Fibroblast of lung (primary cell): ENCODE results near the gene CDC23. TPM values are rescaled to one million over a fixed set of nuclear protein-coding genes. Genes with fewer than 3 reads are reported as not detected.

Source experiments
- DNase-seq, 2 donors: peaks; one replicate each; pipeline versions ENCODE4 v3.0.0 to v3.0.0-alpha.2; 2010; ENCODE audit warnings: low read depth in 2 of 2
- H2AFZ ChIP-seq: 2 replicates; pipeline ENCODE4 v1.5.1; 2012; ENCODE audit warnings: low read length, control low read depth, inconsistent platforms
- H3K27ac ChIP-seq: 2 replicates; pipeline ENCODE4 v1.5.1; 2011; ENCODE audit warnings: low read length, control low read depth; ENCODE audit not compliant: insufficient read depth
- H3K27me3 ChIP-seq: 2 replicates; pipeline ENCODE4 v1.5.1; 2011; ENCODE audit warnings: mild to moderate bottlenecking, low read length; ENCODE audit not compliant: control insufficient read depth, insufficient read depth
- H3K36me3 ChIP-seq: 2 replicates; pipeline ENCODE4 v1.5.1; 2011; ENCODE audit warnings: low read length; ENCODE audit not compliant: control insufficient read depth, insufficient read depth
- H3K4me1 ChIP-seq: 2 replicates; pipeline ENCODE4 v1.5.1; 2011; ENCODE audit warnings: low read length; ENCODE audit not compliant: control insufficient read depth, insufficient read depth; ENCODE audit errors: extremely low read depth
- H3K4me2 ChIP-seq: 2 replicates; pipeline ENCODE4 v1.5.1; 2011; ENCODE audit warnings: low read length, control low read depth; ENCODE audit not compliant: insufficient read depth; ENCODE audit errors: extremely low read depth
- H3K4me3 ChIP-seq, 4 experiments: fragments of 200-600 bp in 1 of 4; sonication (generic) in 1 of 4; replicated peaks in 1 of 4; 2 replicates each; pipeline ENCODE4 v1.5.1; 2011 to 2016; ENCODE audit warnings: low read length in 4 of 4, low read depth in 3 of 4, mild to moderate bottlenecking in 3 of 4, control low read depth in 2 of 4, inconsistent platforms in 1 of 4, mixed read lengths in 1 of 4; ENCODE audit not compliant: insufficient read depth in 1 of 4; ENCODE audit errors: control extremely low read depth in 1 of 4
- H3K79me2 ChIP-seq: 2 replicates; pipeline ENCODE4 v1.5.1; 2012; ENCODE audit warnings: mild to moderate bottlenecking, low read length, inconsistent platforms; ENCODE audit not compliant: control insufficient read depth, insufficient read depth
- H3K9ac ChIP-seq: 2 replicates; pipeline ENCODE4 v1.5.1; 2011; ENCODE audit warnings: mild to moderate bottlenecking, low read length, control low read depth; ENCODE audit not compliant: insufficient read depth
- H3K9me3 ChIP-seq: 2 replicates; pipeline ENCODE4 v1.5.1; 2012; ENCODE audit warnings: low read depth, low read length; ENCODE audit not compliant: control insufficient read depth, insufficient read depth
- H4K20me1 ChIP-seq: 2 replicates; pipeline ENCODE4 v1.5.1; 2011; ENCODE audit warnings: low read length; ENCODE audit not compliant: control insufficient read depth, insufficient read depth; ENCODE audit errors: extremely low read depth
- CTCF ChIP-seq, 2 donors: IDR thresholded peaks in 1 of 2; conservative IDR thresholded peaks in 1 of 2; 1 replicate in 1 of 2; 2 replicates in 1 of 2; pipeline ENCODE4 v1.5.1; 2011 to 2012; ENCODE audit warnings: low read length in 2 of 2, control low read depth in 1 of 2, inconsistent platforms in 1 of 2, low read depth in 1 of 2, mild to moderate bottlenecking in 1 of 2
- EZH2 ChIP-seq: IDR thresholded peaks from 2 replicates; pipeline ENCODE4 v1.5.1; 2012; ENCODE audit warnings: low read length, control low read depth, mild to moderate bottlenecking; ENCODE audit errors: missing control alignments
- polyA plus RNA-seq, 2 donors: library from polyadenylated mRNA; depleted of rRNA in 1 of 2; stranded (reverse) in 1 of 2; unstranded in 1 of 2; fragments of >200 nt; gene quantifications; 2 replicates each; pipeline ENCODE4 v1.2.1, GENCODE V29; 2011 to 2012; ENCODE audit warnings: missing spikeins in 1 of 2
- total RNA-seq: library from RNA; depleted of rRNA; stranded (reverse); fragments of >200 nt; gene quantifications from 2 replicates; pipeline ENCODE4 v1.2.1, GENCODE V29; 2014

Gene CDC23
- total and polyA plus RNA-seq, 2 donors (not counting 1 experiment from before 2014, with no cell fraction given): 26.8 to 31.8 TPM

- Histone ChIP-seq H3K4me3 (no peak overlapping the region), H3K36me3 (no peaks in the 10 kb centered on the region), H3K27me3 (peaks cover 13% of the 10 kb centered on the region), H3K4me2 (no peak overlapping the region), H3K9ac (no peak overlapping the region), H3K79me2 (no peaks in the 10 kb centered on the region), H2AFZ (no peak overlapping the region), H3K27ac (no peak overlapping the region), H3K9me3 (no peaks in the 10 kb centered on the region), H3K4me1 (no peaks in the 10 kb centered on the region), H4K20me1 (no peaks in the 10 kb centered on the region)
- TF ChIP-seq CTCF (conservative IDR thresholded peaks at IDR 0.05 in 1 of 2, IDR thresholded peaks at IDR 0.05 in 1 of 2; ENCODE audit: low read depth in 1 of 2, low read length in 2 of 2): no peak
- no peak for TF ChIP-seq EZH2
- no peak for DNase-seq
These were observed 33.7 kb upstream of the CDC23 start for GRCh38 chr5:138246822-138247221.

GRCh38 chr5:138246334-138246733 lies 33.2 kb upstream of the CDC23 start:
- Histone ChIP-seq H3K27me3 (peaks cover 13% of the 10 kb centered on the region), H3K27ac (no peak overlapping the region), H3K4me3 (no peak overlapping the region), H4K20me1 (no peaks in the 10 kb centered on the region), H3K79me2 (no peaks in the 10 kb centered on the region), H2AFZ (no peak overlapping the region), H3K4me2 (no peak overlapping the region), H3K9me3 (no peaks in the 10 kb centered on the region), H3K9ac (no peak overlapping the region), H3K4me1 (no peaks in the 10 kb centered on the region), H3K36me3 (no peaks in the 10 kb centered on the region)
- TF ChIP-seq CTCF (conservative IDR thresholded peaks at IDR 0.05 in 1 of 2, IDR thresholded peaks at IDR 0.05 in 1 of 2; ENCODE audit: low read depth in 1 of 2, low read length in 2 of 2) (no peak), EZH2 (no peak)
- DNase-seq: no peak

- Histone ChIP-seq H3K79me2 (no peaks in the 10 kb centered on the region), H3K4me1 (no peaks in the 10 kb centered on the region), H3K27me3 (peaks cover 17% of the 10 kb centered on the region), H3K9me3 (no peaks in the 10 kb centered on the region), H3K9ac (no peak overlapping the region), H2AFZ (no peak overlapping the region), H3K4me3 (no peak overlapping the region), H4K20me1 (no peaks in the 10 kb centered on the region), H3K27ac (no peak overlapping the region), H3K36me3 (no peaks in the 10 kb centered on the region), H3K4me2 (no peak overlapping the region)
- no peak for TF ChIP-seq CTCF (conservative IDR thresholded peaks at IDR 0.05 in 1 of 2, IDR thresholded peaks at IDR 0.05 in 1 of 2; ENCODE audit: low read depth in 1 of 2, low read length in 2 of 2)
- no peak for TF ChIP-seq EZH2
- no peak for DNase-seq
These were observed 32.6 kb upstream of the CDC23 start for GRCh38 chr5:138245717-138246116.
